ENCODE data around the gene OR4D10. TPM values are rescaled to one million over a fixed set of nuclear protein-coding genes. Genes with fewer than 3 reads are reported as not detected.
"Not testable (repeated sequence)": the region's sequence is repeated elsewhere in the genome, so short reads cannot be mapped to it uniquely, and the experiment has no call there.

The OR4D10 gene
- total RNA-seq, 2 experiments from 2014 or later = not detected

GRCh38 chr11:59436169-59436568 is 36.9 kb upstream of the OR4D10 start, which contains the start of gene OR5A1:
OR5A1 (plus strand) TSS chr11:59436469; CDS start chr11:59443169, 6,700 bp downstream.
- POLR2A ChIA-PET = no interaction called here

DNA sequence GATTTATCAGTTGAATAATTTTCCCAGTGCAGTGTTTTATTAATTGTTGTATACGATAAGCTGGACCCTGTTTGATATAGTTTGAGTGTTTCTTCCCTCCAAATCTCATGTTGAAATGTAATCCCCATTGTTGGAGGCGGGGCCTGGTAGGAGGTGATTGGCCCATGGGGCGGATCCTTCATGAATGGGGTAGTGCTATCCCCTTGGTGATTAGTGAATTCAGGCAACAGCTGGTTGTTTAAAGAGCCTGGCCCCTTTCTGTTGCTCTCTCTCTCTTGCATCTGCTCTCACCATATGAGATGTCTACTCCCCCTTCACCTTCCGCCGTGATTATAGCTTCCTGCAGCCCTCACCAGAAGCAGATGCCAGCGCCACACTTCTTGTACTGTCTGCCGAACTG is 35.3 kb upstream of the OR4D10 start:
- no peaks in the 10 kb centered on the region for H3K9me3 Mint-ChIP-seq

More at GRCh38 chr11:59436169-59436568, 36.9 kb upstream of the OR4D10 start, which contains the start of gene OR5A1:
- H3K4me3 ChIP-seq (ENCODE audit: low read length) = no peak within 1 kb of the TSS
- H3K27ac ChIP-seq (ENCODE audit: low read depth in 1 of 2, low read length in 2 of 2) = no peak within 1 kb of the TSS
- intact Hi-C loops (cut with DNase I, micrococcal nuclease) = no loop called here
- no peaks in the 10 kb centered on the region for H3K9me3 ChIP-seq (ENCODE audit: control insufficient read depth in 1 of 2, insufficient read depth in 1 of 2, low read length in 2 of 2)
- Mint-ChIP-seq H3K4me3 (no peak within 1 kb of the TSS), H3K4me1 (ENCODE audit: low read depth) (no peaks in the 10 kb centered on the region), H3K27me3 (peaks cover 12% of the 10 kb centered on the region), H3K9me3 (no peaks in the 10 kb centered on the region), H3K27ac (no peak within 1 kb of the TSS), H3K36me3 (ENCODE audit: low read depth) (no peaks in the 10 kb centered on the region)
- H3K27me3 ChIP-seq (ENCODE audit: control insufficient read depth in 1 of 2, insufficient read depth in 2 of 2, low read length in 2 of 2) = peaks cover 0 to 4% of the 10 kb centered on the region in 2 experiments
- H3K4me1 ChIP-seq (ENCODE audit: insufficient read depth, low read length) = no peaks in the 10 kb centered on the region
- TF ChIP-seq CTCF (IDR thresholded peaks at IDR 0.05) = no peak
- CTCF ChIA-PET = no interaction called here
- no peak for DNase-seq
- no peak for ATAC-seq (ENCODE audit: poor library complexity)
- H3K36me3 ChIP-seq (ENCODE audit: insufficient read depth, low read length) = no peaks in the 10 kb centered on the region

DNA sequence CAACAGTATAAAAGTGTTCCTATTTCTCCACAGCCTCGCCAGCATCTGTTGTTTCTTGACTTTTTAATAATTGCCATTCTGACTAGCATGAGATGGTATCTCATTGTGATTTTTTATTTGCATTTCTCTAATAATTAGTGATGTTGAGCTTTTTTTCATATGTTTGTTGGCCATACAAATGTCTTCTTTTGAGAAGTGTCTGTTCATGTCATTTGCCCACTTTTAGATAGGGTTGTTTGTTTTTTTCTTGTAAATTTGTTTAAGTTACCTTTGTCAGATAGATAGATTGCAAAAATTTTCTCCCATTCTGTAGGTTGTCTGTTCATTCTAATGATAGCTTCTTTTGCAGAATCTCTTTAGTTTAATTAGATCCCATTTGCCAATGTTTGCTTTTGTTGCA is 27.5 kb upstream of the OR4D10 start:
- intact Hi-C loops (cut with DNase I, micrococcal nuclease); H3K4me3 ChIP-seq (ENCODE audit: low read length); H3K27me3 ChIP-seq (ENCODE audit: control insufficient read depth in 1 of 2, insufficient read depth in 2 of 2, low read length in 2 of 2); H3K9me3 ChIP-seq (ENCODE audit: control insufficient read depth in 1 of 2, insufficient read depth in 1 of 2, low read length in 2 of 2); H3K4me3 Mint-ChIP-seq; CTCF ChIA-PET; ATAC-seq (ENCODE audit: poor library complexity); POLR2A ChIA-PET; H3K27me3 Mint-ChIP-seq; H3K27ac Mint-ChIP-seq; H3K4me1 Mint-ChIP-seq (ENCODE audit: low read depth); H3K9me3 Mint-ChIP-seq; DNase-seq; H3K36me3 ChIP-seq (ENCODE audit: insufficient read depth, low read length); H3K4me1 ChIP-seq (ENCODE audit: insufficient read depth, low read length); H3K36me3 Mint-ChIP-seq (ENCODE audit: low read depth); H3K27ac ChIP-seq (ENCODE audit: low read depth in 1 of 2, low read length in 2 of 2): not testable (repeated sequence)

More for the DNA sequence above, 35.3 kb upstream of the OR4D10 start:
- H3K36me3 ChIP-seq (ENCODE audit: insufficient read depth, low read length) = no peaks in the 10 kb centered on the region
- H3K9me3 ChIP-seq (ENCODE audit: control insufficient read depth in 1 of 2, insufficient read depth in 1 of 2, low read length in 2 of 2) = no peaks in the 10 kb centered on the region
- no peak overlapping the region for H3K4me3 Mint-ChIP-seq
- DNase-seq = no peak
- no peak overlapping the region for H3K4me3 ChIP-seq (ENCODE audit: low read length)
- POLR2A ChIA-PET = no interaction called here
- H3K4me1 Mint-ChIP-seq (ENCODE audit: low read depth) = no peaks in the 10 kb centered on the region
- H3K27me3 Mint-ChIP-seq = peaks cover 3% of the 10 kb centered on the region
- no peaks in the 10 kb centered on the region for H3K4me1 ChIP-seq (ENCODE audit: insufficient read depth, low read length)
- no peaks in the 10 kb centered on the region for H3K36me3 Mint-ChIP-seq (ENCODE audit: low read depth)
- intact Hi-C loops (cut with DNase I, micrococcal nuclease) = no loop called here
- H3K27ac Mint-ChIP-seq = no peak overlapping the region
- H3K27ac ChIP-seq (ENCODE audit: low read depth in 1 of 2, low read length in 2 of 2) = no peak overlapping the region
- CTCF ChIA-PET = no interaction called here
- no peak for TF ChIP-seq CTCF (IDR thresholded peaks at IDR 0.05)
- no peaks in the 10 kb centered on the region for H3K27me3 ChIP-seq (ENCODE audit: control insufficient read depth in 1 of 2, insufficient read depth in 2 of 2, low read length in 2 of 2)
- ATAC-seq (ENCODE audit: poor library complexity) = no peak

DNA sequence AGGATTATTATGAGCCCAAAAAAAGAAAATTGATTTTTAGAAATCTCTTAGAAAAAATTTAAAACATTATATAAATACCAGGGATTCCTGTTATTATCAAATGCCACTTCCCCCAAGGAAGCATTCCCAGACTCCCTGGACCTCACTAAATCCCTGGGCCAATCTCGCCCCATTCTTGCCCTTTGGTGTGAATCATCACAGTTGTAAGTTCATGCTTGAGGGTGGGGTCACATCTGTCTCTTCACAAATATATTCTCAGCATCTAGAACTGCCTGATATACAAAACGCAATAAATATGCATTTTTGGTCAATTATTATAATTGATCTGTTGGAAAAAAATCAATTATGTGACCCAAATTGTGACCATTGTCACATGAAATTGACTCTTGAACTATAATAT is 24.6 kb upstream of the OR4D10 start:
- Mint-ChIP-seq H3K4me1 (ENCODE audit: low read depth) (no peaks in the 10 kb centered on the region), H3K4me3 (no peak overlapping the region), H3K9me3 (peaks cover 3% of the 10 kb centered on the region), H3K27ac (no peak overlapping the region), H3K27me3 (peaks cover 5% of the 10 kb centered on the region), H3K36me3 (ENCODE audit: low read depth) (no peaks in the 10 kb centered on the region)
- no peak overlapping the region for H3K4me3 ChIP-seq (ENCODE audit: low read length)
- no peaks in the 10 kb centered on the region for H3K9me3 ChIP-seq (ENCODE audit: control insufficient read depth in 1 of 2, insufficient read depth in 1 of 2, low read length in 2 of 2)
- DNase-seq = no peak
- no peak overlapping the region for H3K27ac ChIP-seq (ENCODE audit: low read depth in 1 of 2, low read length in 2 of 2)
- intact Hi-C loops (cut with DNase I, micrococcal nuclease) = no loop called here
- no peak for ATAC-seq (ENCODE audit: poor library complexity)
- H3K4me1 ChIP-seq (ENCODE audit: insufficient read depth, low read length) = no peaks in the 10 kb centered on the region
- no peak for TF ChIP-seq CTCF (IDR thresholded peaks at IDR 0.05)
- H3K27me3 ChIP-seq (ENCODE audit: control insufficient read depth in 1 of 2, insufficient read depth in 2 of 2, low read length in 2 of 2) = no peaks in the 10 kb centered on the region
- ChIA-PET POLR2A (no interaction called here), CTCF (no interaction called here)
- H3K36me3 ChIP-seq (ENCODE audit: insufficient read depth, low read length) = no peaks in the 10 kb centered on the region
